ENCODE data around the gene ACSL4.
A peak's percentile ranks its signal among the peaks of the same experiment; 100 is the strongest.
"Not testable (repeated sequence)": the region's sequence is repeated elsewhere in the genome, so short reads cannot be mapped to it uniquely, and the experiment has no call there.

The ACSL4 gene

DNA sequence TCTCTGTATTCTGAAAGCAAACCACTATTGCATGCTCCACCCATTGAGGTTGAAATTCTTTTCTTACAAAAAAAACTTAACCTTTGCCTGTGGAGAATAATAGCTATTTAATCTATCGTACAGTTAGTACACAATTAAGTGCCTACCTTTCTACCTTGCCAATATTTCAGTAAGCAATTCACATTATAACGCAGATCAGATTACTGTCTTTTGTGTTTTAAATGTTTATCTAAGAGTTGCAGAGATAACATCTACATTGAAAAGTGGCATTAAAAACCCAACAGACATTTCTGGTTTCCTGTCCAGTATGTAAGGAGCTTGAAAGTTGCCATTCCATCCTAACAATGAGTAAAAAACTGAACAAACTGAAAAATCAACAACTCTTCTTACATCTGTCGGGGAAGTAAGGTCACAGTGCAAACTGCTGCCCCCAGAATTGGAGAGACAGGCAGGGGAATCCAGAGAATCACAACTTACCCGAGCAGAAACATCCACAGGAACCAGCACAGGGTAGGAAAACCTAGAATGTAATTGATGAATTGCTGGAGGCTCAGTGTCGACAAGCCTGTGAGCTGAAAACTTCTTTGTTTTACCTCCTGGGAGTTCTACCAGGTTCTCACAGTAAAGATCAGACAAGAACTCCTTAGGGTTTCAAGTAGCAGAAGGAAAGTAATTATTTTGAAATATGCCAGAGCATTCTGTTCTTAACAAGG lies 27.3 kb upstream of the ACSL4 start:
- no peaks in the 10 kb centered on the region for H3K4me1 ChIP-seq (ENCODE audit: control insufficient read depth in 5 of 5, insufficient read depth in 5 of 5, low read length in 5 of 5)
- H3K27me3 ChIP-seq (ENCODE audit: control insufficient read depth in 5 of 5, insufficient read depth in 4 of 5, low read length in 5 of 5): no peaks in the 10 kb centered on the region
- no peak overlapping the region for H3K27ac ChIP-seq (ENCODE audit: low read depth, low read length)
- no peak overlapping the region for H3K4me3 ChIP-seq (ENCODE audit: low read depth in 1 of 5, low read length in 5 of 5)
- H3K36me3 ChIP-seq (ENCODE audit: control insufficient read depth in 5 of 5, insufficient read depth in 5 of 5, low read length in 5 of 5): no peaks in the 10 kb centered on the region
- H3K9ac ChIP-seq (ENCODE audit: low read length in 5 of 5): no peak overlapping the region
- peaks cover 0 to 7% (median 3%) of the 10 kb centered on the region in 5 donors for H3K9me3 ChIP-seq (ENCODE audit: control insufficient read depth in 5 of 5, low read length in 5 of 5)

DNA sequence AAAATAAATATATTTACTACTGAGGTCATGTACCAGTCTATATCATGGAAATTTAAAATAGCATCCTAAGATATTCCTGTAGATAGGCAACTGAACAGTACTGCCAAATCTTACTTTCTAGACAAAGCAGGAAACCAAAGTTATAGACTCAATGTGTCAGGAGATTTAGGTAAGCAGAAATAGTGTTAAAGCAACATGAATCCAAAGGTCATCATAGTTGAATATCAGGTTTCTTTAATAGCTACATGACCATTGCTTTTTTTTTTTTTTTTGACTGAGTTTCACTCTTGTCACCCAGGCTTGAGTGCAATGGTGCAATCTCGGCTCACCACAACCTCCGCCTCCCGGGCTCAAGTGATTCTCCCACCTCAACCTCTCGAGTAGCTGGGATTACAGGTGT lies 20.2 kb upstream of the ACSL4 start:
- H3K9me3 ChIP-seq (ENCODE audit: control insufficient read depth in 5 of 5, low read length in 5 of 5): peaks cover 0 to 11% (median 4%) of the 10 kb centered on the region in 5 donors
- no peak overlapping the region for H3K27ac ChIP-seq (ENCODE audit: low read depth, low read length)
- H3K4me1 ChIP-seq (ENCODE audit: control insufficient read depth in 5 of 5, insufficient read depth in 5 of 5, low read length in 5 of 5): no peaks in the 10 kb centered on the region
- no peak overlapping the region for H3K9ac ChIP-seq (ENCODE audit: low read length in 5 of 5)
- H3K36me3 ChIP-seq (ENCODE audit: control insufficient read depth in 5 of 5, insufficient read depth in 5 of 5, low read length in 5 of 5): no peaks in the 10 kb centered on the region
- H3K4me3 ChIP-seq (ENCODE audit: low read depth in 1 of 5, low read length in 5 of 5): no peak overlapping the region
- no peaks in the 10 kb centered on the region for H3K27me3 ChIP-seq (ENCODE audit: control insufficient read depth in 5 of 5, insufficient read depth in 4 of 5, low read length in 5 of 5)

DNA sequence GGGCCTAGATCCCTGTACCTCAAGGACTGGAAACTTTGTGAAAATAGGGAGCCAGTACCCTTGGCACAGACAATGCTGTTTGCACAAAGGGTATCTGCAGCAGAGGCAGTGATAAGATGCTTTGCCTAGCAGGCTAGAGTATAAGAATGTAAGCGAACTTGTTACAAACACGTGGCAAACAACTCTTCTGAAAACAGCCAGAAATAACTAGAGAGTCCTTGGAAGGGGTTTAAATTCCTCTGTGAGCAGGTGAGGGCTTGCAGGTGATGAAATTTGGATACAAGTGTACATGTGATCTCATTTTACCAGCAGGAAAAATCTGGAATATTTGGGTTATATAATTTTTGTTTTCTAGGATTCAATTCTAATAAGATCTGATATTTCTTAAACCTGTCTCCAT lies 18.6 kb upstream of the ACSL4 start:
- Histone ChIP-seq H3K9ac (ENCODE audit: low read length in 5 of 5) (no peak overlapping the region), H3K27me3 (ENCODE audit: control insufficient read depth in 5 of 5, insufficient read depth in 4 of 5, low read length in 5 of 5) (peaks cover 0 to 2% (median 0%) of the 10 kb centered on the region in 5 donors), H3K9me3 (ENCODE audit: control insufficient read depth in 5 of 5, low read length in 5 of 5) (peaks cover 0 to 11% (median 4%) of the 10 kb centered on the region in 5 donors), H3K4me1 (ENCODE audit: control insufficient read depth in 5 of 5, insufficient read depth in 5 of 5, low read length in 5 of 5) (no peaks in the 10 kb centered on the region), H3K36me3 (ENCODE audit: control insufficient read depth in 5 of 5, insufficient read depth in 5 of 5, low read length in 5 of 5) (no peaks in the 10 kb centered on the region), H3K4me3 (ENCODE audit: low read depth in 1 of 5, low read length in 5 of 5) (no peak overlapping the region), H3K27ac (ENCODE audit: low read depth, low read length) (no peak overlapping the region)

DNA sequence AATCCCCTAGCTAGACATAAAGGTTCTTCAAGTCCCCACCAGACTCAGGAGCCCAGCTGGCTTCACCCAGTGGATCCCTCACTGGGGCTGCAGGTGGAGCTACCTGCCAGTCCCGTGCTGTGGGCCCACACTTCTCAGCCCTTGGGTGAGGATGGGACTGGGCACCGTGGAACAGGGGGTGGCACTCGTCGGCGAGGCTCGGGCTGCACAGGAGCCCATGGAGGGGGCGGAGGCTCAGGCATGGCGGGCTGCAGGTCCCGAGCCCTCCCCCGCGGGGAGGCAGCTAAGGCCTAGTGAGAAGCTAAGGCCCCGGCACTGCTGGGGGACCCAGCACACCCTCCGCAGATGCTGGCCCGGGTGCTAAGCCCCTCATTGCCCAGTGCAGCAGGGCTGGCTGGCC lies 16.1 kb upstream of the ACSL4 start:
- Histone ChIP-seq H3K9ac (ENCODE audit: low read length in 5 of 5) (no peak overlapping the region), H3K4me1 (ENCODE audit: control insufficient read depth in 5 of 5, insufficient read depth in 5 of 5, low read length in 5 of 5) (no peaks in the 10 kb centered on the region), H3K36me3 (ENCODE audit: control insufficient read depth in 5 of 5, insufficient read depth in 5 of 5, low read length in 5 of 5) (no peaks in the 10 kb centered on the region), H3K27ac (ENCODE audit: low read depth, low read length) (no peak overlapping the region), H3K27me3 (ENCODE audit: control insufficient read depth in 5 of 5, insufficient read depth in 4 of 5, low read length in 5 of 5) (peaks cover 0 to 3% (median 0%) of the 10 kb centered on the region in 5 donors), H3K4me3 (ENCODE audit: low read depth in 1 of 5, low read length in 5 of 5) (no peak overlapping the region), H3K9me3 (ENCODE audit: control insufficient read depth in 5 of 5, low read length in 5 of 5) (no peaks in the 10 kb centered on the region)

- Histone ChIP-seq H3K9me3 (ENCODE audit: control insufficient read depth in 5 of 5, low read length in 5 of 5) (no peaks in the 10 kb centered on the region), H3K27me3 (ENCODE audit: control insufficient read depth in 5 of 5, insufficient read depth in 4 of 5, low read length in 5 of 5) (peaks cover 0 to 3% (median 0%) of the 10 kb centered on the region in 5 donors), H3K27ac (ENCODE audit: low read depth, low read length) (no peak overlapping the region), H3K4me1 (ENCODE audit: control insufficient read depth in 5 of 5, insufficient read depth in 5 of 5, low read length in 5 of 5) (no peaks in the 10 kb centered on the region), H3K4me3 (ENCODE audit: low read depth in 1 of 5, low read length in 5 of 5) (no peak overlapping the region), H3K36me3 (ENCODE audit: control insufficient read depth in 5 of 5, insufficient read depth in 5 of 5, low read length in 5 of 5) (no peaks in the 10 kb centered on the region), H3K9ac (ENCODE audit: low read length in 5 of 5) (no peak overlapping the region)
Measured at GRCh38 chrX:109747681-109748080, 14.6 kb upstream of the ACSL4 start.

DNA sequence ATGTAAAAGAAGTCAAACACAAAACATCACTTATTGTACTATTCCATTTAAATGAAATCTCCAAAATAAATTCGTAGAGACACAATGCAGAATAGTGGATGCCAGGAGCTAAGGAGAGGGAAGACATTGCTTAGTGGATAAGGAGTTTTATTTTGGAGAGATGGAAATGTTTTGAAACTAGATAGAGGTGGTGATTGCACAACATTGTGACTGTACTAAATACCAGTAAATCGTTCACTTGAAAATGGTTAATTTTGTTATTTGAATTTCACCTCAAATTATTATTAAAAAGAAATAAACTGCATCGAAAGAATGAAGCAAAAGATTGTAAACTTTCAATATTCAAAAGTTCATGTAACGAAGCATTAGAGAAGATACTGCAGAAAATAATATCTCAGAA lies 9.7 kb upstream of the ACSL4 start:
- no peak overlapping the region for H3K4me3 ChIP-seq (ENCODE audit: low read depth in 1 of 5, low read length in 5 of 5)
- H3K27me3 ChIP-seq (ENCODE audit: control insufficient read depth in 5 of 5, insufficient read depth in 4 of 5, low read length in 5 of 5): peaks cover 0 to 3% (median 0%) of the 10 kb centered on the region in 5 donors
- no peak overlapping the region for H3K27ac ChIP-seq (ENCODE audit: low read depth, low read length)
- H3K4me1 ChIP-seq (ENCODE audit: control insufficient read depth in 5 of 5, insufficient read depth in 5 of 5, low read length in 5 of 5): no peaks in the 10 kb centered on the region
- no peaks in the 10 kb centered on the region for H3K9me3 ChIP-seq (ENCODE audit: control insufficient read depth in 5 of 5, low read length in 5 of 5)
- no peaks in the 10 kb centered on the region for H3K36me3 ChIP-seq (ENCODE audit: control insufficient read depth in 5 of 5, insufficient read depth in 5 of 5, low read length in 5 of 5)
- no peak overlapping the region for H3K9ac ChIP-seq (ENCODE audit: low read length in 5 of 5)

DNA sequence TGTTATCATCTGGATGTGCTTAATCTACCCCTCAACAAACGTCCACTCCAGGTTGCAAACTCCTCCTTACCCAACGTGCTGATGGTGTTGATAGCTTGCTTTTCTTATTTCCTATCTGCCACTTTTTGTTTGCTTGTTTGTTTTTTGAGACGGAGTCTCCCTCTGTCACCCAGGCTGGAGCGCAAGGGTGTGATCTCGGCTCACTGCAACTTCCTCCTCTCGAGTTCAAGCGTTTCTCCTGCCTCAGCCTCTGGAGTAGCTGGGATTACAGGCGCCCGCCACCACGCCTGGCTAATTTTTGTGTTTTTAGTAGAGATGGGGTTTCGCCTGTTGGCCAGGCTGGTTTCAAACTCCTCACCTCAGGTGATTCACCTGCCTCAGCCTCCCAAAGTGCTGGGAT lies 7.8 kb upstream of the ACSL4 start:
- H3K27me3 ChIP-seq (ENCODE audit: control insufficient read depth in 5 of 5, insufficient read depth in 4 of 5, low read length in 5 of 5); H3K9me3 ChIP-seq (ENCODE audit: control insufficient read depth in 5 of 5, low read length in 5 of 5); H3K27ac ChIP-seq (ENCODE audit: low read depth, low read length); H3K4me3 ChIP-seq (ENCODE audit: low read depth in 1 of 5, low read length in 5 of 5); H3K9ac ChIP-seq (ENCODE audit: low read length in 5 of 5); H3K4me1 ChIP-seq (ENCODE audit: control insufficient read depth in 5 of 5, insufficient read depth in 5 of 5, low read length in 5 of 5); H3K36me3 ChIP-seq (ENCODE audit: control insufficient read depth in 5 of 5, insufficient read depth in 5 of 5, low read length in 5 of 5): not testable (repeated sequence)

GRCh38 chrX:109740433-109740809 lies 7.4 kb upstream of the ACSL4 start:
- Histone ChIP-seq H3K27ac (ENCODE audit: low read depth, low read length) (no peak overlapping the region), H3K36me3 (ENCODE audit: control insufficient read depth in 5 of 5, insufficient read depth in 5 of 5, low read length in 5 of 5) (no peaks in the 10 kb centered on the region), H3K4me1 (ENCODE audit: control insufficient read depth in 5 of 5, insufficient read depth in 5 of 5, low read length in 5 of 5) (no peaks in the 10 kb centered on the region), H3K4me3 (ENCODE audit: low read depth in 1 of 5, low read length in 5 of 5) (no peak overlapping the region), H3K27me3 (ENCODE audit: control insufficient read depth in 5 of 5, insufficient read depth in 4 of 5, low read length in 5 of 5) (no peaks in the 10 kb centered on the region), H3K9ac (ENCODE audit: low read length in 5 of 5) (no peak overlapping the region), H3K9me3 (ENCODE audit: control insufficient read depth in 5 of 5, low read length in 5 of 5) (no peaks in the 10 kb centered on the region)

DNA sequence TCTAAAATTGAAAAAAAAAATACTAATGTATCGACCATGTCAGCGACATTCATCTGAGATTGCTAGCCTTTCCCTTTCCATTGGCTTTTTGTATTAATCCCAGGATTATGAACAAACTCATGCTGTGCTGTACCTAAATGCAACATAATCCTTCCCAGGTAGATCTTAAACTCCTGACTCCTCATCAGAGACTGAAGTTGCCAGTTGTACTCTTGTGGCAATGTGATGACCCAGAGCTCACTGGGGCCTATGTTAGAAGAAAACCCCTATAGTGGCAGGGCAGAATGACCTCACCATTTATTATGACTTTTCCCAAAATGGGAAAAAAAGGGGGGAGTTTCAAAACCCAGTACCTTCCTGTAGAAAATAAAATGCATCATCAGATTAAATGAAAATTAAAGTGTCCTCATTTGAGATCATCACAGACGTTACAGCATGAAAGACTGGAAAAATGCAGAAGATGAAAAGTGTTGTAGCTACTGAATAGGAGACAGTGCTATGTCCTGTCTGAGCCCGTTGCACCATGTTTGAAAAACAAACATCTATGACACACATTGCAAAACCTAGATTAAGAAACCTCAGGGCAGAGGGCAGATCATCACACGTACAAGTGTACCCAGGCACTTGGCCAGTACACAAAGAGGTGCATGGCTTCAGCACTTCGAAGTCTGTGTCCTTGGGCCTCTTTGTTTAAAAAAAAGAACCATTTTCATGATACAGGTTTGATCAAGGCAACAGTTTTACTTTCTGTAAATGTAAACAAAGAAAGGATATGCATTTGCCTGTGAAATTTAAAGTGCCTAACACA lies 6.8 kb upstream of the ACSL4 start:
- peak overlapping the region; percentile 3 for H3K27ac ChIP-seq (ENCODE audit: low read depth, low read length)
- H3K4me1 ChIP-seq (ENCODE audit: control insufficient read depth in 5 of 5, insufficient read depth in 5 of 5, low read length in 5 of 5): peaks cover 0 to 3% (median 0%) of the 10 kb centered on the region in 5 donors
- H3K36me3 ChIP-seq (ENCODE audit: control insufficient read depth in 5 of 5, insufficient read depth in 5 of 5, low read length in 5 of 5): no peaks in the 10 kb centered on the region
- H3K9me3 ChIP-seq (ENCODE audit: control insufficient read depth in 5 of 5, low read length in 5 of 5): no peaks in the 10 kb centered on the region
- H3K9ac ChIP-seq (ENCODE audit: low read length in 5 of 5): no peak overlapping the region
- no peaks in the 10 kb centered on the region for H3K27me3 ChIP-seq (ENCODE audit: control insufficient read depth in 5 of 5, insufficient read depth in 4 of 5, low read length in 5 of 5)
- no peak overlapping the region for H3K4me3 ChIP-seq (ENCODE audit: low read depth in 1 of 5, low read length in 5 of 5)

- H3K9ac ChIP-seq (ENCODE audit: low read length in 5 of 5): peak overlapping the region in 1 of 5 donors; percentile 32
- peaks cover 0 to 12% (median 5%) of the 10 kb centered on the region in 5 donors for H3K4me1 ChIP-seq (ENCODE audit: control insufficient read depth in 5 of 5, insufficient read depth in 5 of 5, low read length in 5 of 5)
- H3K9me3 ChIP-seq (ENCODE audit: control insufficient read depth in 5 of 5, low read length in 5 of 5): no peaks in the 10 kb centered on the region
- H3K4me3 ChIP-seq (ENCODE audit: low read depth in 1 of 5, low read length in 5 of 5): no peak overlapping the region
- H3K36me3 ChIP-seq (ENCODE audit: control insufficient read depth in 5 of 5, insufficient read depth in 5 of 5, low read length in 5 of 5): no peaks in the 10 kb centered on the region
- peak overlapping the region; percentile 56 for H3K27ac ChIP-seq (ENCODE audit: low read depth, low read length)
- H3K27me3 ChIP-seq (ENCODE audit: control insufficient read depth in 5 of 5, insufficient read depth in 4 of 5, low read length in 5 of 5): peaks cover 0 to 3% (median 0%) of the 10 kb centered on the region in 5 donors
Measured at GRCh38 chrX:109735202-109735744, 2.2 kb upstream of the ACSL4 start.

Measured in subcutaneous abdominal adipose tissue (tissue), 5 donors.